Urothelium cell line (cell line): Measurements from ENCODE around the gene SNAPC2.
A peak's percentile ranks its signal among the peaks of the same experiment; 100 is the strongest.
"Not testable (repeated sequence)": the region's sequence is repeated elsewhere in the genome, so short reads cannot be mapped to it uniquely, and the experiment has no call there.

Experiments
- DNase-seq: peaks from one replicate; pipeline ENCODE4 v3.0.0; 2011; ENCODE audit warnings: low spot score, mixed read lengths
- FAIRE-seq: peaks from 2 replicates; lab custom pipeline; 2011; peaks lifted over from hg19 to GRCh38; lab: Jason Lieb, UNC

SNAPC2 gene

GRCh38 chr19:7931221-7932061, 11.3 kb downstream of the SNAPC2 start:
- DNase-seq = no peak
- no peak for FAIRE-seq

DNA sequence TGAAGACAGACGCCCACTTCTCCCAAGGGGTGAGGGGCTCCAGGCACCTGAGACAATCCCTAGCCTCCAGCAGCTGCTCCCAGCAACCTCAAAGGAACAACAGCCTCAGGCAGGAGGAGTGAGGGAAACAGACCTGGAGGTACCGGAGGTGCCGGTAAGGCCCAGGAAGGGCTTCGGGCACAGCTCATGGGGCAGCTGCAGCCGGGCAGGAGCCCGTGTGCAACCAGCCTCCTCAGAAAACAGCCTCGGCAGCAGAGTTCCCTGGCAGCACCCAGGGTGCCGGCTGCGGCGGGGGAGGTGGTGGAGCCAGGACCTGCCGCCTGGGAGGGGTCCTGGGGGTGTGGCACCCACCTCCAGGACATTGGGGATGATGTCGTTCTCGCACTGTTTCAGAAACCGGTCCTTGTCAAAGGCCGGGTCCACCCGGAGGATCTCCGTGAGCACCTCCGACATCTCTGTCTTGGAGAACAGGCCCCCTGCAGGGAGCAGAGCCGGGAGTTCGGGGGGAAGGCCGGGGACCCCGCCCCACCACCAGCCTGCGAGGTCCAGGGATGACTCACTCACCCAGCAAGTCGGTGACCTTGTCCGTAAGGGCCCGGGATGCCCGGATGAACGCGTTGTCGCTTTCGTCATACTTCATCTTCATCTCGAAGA, 12.3 kb downstream of the SNAPC2 start:
- no peak for FAIRE-seq
- DNase-seq = no peak

- DNase-seq (no peak), FAIRE-seq (no peak)
Measured at GRCh38 chr19:7932930-7933300, 12.8 kb downstream of the SNAPC2 start.

GRCh38 chr19:7933411-7933810, 13.3 kb downstream of the SNAPC2 start:
- FAIRE-seq = no peak
- no peak for DNase-seq

- FAIRE-seq (no peak), DNase-seq (no peak)
Measured at GRCh38 chr19:7933828-7934725, 13.9 kb downstream of the SNAPC2 start.

GRCh38 chr19:7934766-7935165, 14.6 kb downstream of the SNAPC2 start:
- FAIRE-seq (no peak), DNase-seq (no peak)

DNA sequence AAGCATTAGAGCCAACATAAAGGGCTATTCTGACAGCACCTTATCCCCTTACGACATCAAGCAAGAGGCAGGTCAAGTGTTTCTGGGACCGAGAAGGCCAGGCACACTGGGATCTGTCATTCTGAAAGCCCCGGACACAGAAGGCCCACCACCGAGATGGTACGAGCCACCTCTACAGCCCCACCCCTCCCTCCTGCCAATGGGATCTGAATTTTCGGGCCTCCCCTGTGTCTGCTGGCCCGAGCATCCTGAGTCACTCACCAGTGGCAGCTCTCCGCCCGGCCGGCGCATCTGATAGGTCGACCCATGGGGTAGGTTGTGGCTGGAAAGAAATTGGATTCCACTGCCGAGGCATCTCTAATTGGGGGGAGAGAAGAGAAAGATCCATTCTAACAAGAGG, 20.7 kb downstream of the SNAPC2 start:
- no peak for DNase-seq
- no peak for FAIRE-seq

- FAIRE-seq (no peak), DNase-seq (no peak)
Measured at GRCh38 chr19:7941895-7942596, 21.9 kb downstream of the SNAPC2 start.

DNA sequence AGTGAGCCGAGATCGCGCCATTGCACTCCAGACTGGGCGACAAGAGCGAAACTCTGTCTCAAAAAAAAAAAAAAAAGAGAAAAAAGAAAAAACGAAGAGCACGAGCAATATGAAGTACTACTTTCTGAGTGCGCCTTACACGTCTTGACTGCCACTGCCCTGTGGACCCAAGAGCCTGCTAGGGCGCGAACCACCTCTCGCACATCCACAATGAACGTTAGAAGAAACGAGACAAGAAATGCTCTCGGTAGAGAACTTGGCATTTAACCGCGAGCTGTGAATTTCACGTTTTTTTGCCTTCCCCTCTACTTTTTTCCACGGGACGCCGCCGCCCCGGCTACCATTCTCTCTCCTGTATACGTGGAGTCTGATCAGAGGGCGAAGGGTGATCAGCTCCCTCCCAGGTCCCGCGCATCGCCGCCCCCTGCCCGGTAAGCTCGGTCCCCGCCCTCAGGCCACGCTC, 22.9 kb downstream of the SNAPC2 start:
- FAIRE-seq = no peak

GRCh38 chr19:7943444-7944176, 23.5 kb downstream of the SNAPC2 start, which contains the start of gene TIMM44:
TSS of gene TIMM44 (minus strand) at chr19:7943666. CDS start at chr19:7943651, 15 bp downstream.
- FAIRE-seq (peak; percentile 35), DNase-seq (peak; percentile 94)

More for the DNA sequence above, 22.9 kb downstream of the SNAPC2 start:
- no peak for DNase-seq

GRCh38 chr19:7944177-7944761, 24.1 kb downstream of the SNAPC2 start:
- no peak for FAIRE-seq
- peak; percentile 67 for DNase-seq

DNA sequence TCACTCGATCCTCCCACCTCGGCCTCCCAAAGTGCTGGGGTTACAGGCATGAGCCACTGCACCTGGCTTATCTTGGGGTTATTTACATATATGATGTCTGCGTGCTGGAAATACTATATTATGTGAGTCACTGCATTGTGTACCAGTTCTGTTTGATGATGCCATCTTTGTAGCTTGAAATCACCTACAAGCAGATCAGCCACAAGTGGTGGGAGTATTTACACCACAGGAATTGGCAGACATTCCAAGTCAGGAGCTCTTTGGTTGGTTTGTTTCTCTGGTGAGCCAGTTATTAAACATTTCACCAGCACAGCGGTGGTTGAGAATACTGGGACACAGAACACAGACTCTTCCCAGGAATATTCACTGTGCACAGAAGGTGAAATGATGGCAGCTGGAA, 27.8 kb downstream of the SNAPC2 start:
- FAIRE-seq (no peak), DNase-seq (no peak)

- DNase-seq (no peak), FAIRE-seq (no peak)
Measured at GRCh38 chr19:7953060-7953459, 32.9 kb downstream of the SNAPC2 start.

DNA sequence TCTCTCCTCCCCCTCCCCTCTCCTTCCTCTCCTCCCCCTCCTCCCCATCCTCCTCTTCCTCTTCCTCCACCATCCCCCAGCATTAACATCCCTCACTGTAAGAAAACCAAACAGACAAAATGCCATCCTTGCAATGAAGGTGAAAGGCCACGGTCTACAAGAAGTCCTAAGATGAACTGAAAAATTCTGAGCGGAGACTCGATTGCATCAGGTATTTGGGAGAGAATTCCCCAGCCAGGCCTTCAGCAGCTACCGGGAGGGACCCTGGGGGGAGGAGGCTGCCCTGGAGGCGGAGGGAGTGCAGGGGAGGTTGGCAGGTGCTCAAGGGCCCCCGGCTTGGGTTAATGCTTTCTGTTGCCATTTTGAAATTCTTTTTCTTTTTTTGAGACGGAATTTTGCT, 33.4 kb downstream of the SNAPC2 start:
- DNase-seq (no peak), FAIRE-seq (no peak)

GRCh38 chr19:7955696-7956095, 35.6 kb downstream of the SNAPC2 start:
- no peak for FAIRE-seq
- no peak for DNase-seq

DNA sequence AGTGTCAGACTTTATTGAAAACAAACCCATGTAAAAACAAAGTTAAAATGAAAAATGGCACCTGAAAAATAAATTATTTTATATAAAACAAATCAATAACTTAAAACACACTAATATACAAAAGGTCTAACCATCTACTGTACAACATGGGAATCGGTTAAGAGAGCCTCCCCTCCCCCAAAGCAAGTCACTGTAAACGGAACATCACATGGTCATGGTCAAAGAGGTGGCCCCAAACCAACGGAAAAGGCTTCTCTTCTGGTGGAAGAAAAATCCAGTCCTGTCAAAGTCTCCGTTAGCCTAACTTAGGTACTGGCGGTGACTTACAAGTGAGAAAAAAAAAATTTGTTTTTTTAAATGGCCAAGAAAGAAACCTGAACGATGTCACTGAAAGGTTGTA, 39.1 kb downstream of the SNAPC2 start:
- DNase-seq = no peak
- no peak for FAIRE-seq

- not testable (repeated sequence) for DNase-seq, FAIRE-seq
Measured at GRCh38 chr19:7961082-7961481, 40.9 kb downstream of the SNAPC2 start.

DNA sequence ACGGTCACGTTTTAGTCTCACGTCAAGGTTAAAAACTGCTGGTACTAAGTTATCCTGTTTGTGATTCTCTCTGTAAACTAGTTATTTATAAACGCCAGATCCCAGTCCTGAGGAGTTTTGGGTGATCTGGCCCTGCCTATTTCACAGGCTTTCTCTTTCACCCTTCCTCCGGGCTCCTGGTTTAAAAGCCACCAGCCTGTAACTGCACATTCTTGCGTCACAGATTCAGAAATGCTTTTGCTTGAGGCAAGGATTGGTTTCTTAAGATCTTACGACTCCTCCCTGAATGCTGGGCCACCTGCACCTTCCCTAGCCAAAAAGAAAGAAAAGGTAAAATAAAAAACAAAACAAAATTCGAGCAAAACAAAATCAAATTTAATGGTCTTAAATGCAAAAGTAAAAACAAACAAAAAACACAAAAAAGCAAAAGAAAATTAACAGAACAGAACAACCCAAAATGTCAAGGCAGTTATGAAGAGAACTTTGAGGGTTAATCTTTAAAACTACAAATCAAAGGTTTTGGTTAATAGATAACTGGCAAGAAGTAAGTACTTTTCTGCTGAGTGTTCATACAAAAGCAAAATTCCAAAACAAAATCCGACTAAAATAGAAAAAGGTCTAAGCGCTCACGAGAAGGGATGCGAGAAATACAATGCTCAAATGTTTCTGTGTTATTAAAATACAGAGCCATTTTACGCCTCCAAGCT, 41.9 kb downstream of the SNAPC2 start:
- no peak for DNase-seq
- no peak for FAIRE-seq
